Thyroid gland (tissue), 4 donors: Measurements from ENCODE around the gene EXOC4.
A peak's percentile ranks its signal among the peaks of the same experiment; 100 is the strongest.

Source experiments
- POLR2A ChIP-seq, 2 donors: fragments of 450-650 bp; IDR thresholded peaks; one replicate each; pipeline ENCODE4 v1.6.1; 2017; ENCODE audit warnings: antibody characterized with exemption in 2 of 2, mild to moderate bottlenecking in 2 of 2, moderate library complexity in 1 of 2
- TF ChIP-seq, protein P1 (sequence below), 6 experiments: fragments of 200-600 bp in 3 of 6; fragments of 450-650 bp in 3 of 6; sonication (generic) in 3 of 6; IDR thresholded peaks; one replicate each; pipeline ENCODE4 v1.5.1; 2016 to 2019; ENCODE audit warnings: antibody characterized with exemption in 6 of 6, mild to moderate bottlenecking in 2 of 6, inconsistent platforms in 1 of 6, moderate library complexity in 1 of 6

DNA sequence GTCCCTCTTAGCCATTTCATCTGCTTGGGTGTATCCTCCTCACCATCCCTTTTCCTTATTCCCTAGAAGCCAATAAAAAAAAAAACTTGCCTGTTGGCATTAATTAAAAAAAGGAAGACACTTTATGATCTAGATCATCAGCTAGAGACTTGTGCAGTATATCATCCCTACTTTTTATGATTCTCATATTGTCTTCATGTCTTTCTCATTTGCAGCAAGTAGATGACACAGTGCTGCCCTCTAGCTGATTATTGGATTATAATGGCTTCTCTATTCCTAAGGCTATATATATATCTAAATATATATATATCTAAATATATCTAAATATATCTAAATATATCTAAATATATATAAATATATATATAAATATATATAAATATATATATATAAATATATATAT, 601.9 kb downstream of the EXOC4 start:
- TF ChIP-seq, protein P1, sequence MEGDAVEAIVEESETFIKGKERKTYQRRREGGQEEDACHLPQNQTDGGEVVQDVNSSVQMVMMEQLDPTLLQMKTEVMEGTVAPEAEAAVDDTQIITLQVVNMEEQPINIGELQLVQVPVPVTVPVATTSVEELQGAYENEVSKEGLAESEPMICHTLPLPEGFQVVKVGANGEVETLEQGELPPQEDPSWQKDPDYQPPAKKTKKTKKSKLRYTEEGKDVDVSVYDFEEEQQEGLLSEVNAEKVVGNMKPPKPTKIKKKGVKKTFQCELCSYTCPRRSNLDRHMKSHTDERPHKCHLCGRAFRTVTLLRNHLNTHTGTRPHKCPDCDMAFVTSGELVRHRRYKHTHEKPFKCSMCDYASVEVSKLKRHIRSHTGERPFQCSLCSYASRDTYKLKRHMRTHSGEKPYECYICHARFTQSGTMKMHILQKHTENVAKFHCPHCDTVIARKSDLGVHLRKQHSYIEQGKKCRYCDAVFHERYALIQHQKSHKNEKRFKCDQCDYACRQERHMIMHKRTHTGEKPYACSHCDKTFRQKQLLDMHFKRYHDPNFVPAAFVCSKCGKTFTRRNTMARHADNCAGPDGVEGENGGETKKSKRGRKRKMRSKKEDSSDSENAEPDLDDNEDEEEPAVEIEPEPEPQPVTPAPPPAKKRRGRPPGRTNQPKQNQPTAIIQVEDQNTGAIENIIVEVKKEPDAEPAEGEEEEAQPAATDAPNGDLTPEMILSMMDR (IDR thresholded peaks at IDR 0.05), result peak in 2 of 6 experiments; percentile 7 to 48
- no peak for TF ChIP-seq POLR2A (IDR thresholded peaks at IDR 0.05)
